Glutamatergic neuron (in vitro differentiated cells): Measurements from ENCODE around the gene PTPRT. TPM values are rescaled to one million over a fixed set of nuclear protein-coding genes. Genes with fewer than 3 reads are reported as not detected.

Experiments
- DNase-seq: peaks from one replicate; pipeline ENCODE4 v3.0.0; 2022
- H3K27ac Mint-ChIP-seq: one replicate; pipeline ENCODE4 v1.8.0; 2020; ENCODE audit warnings: mild to moderate bottlenecking, mixed read lengths, inconsistent platforms; ENCODE audit not compliant: unreplicated experiment
- H3K27me3 Mint-ChIP-seq: one replicate; pipeline ENCODE4 v1.8.0; 2020; ENCODE audit warnings: mild to moderate bottlenecking, moderate library complexity, mixed read lengths, inconsistent platforms; ENCODE audit not compliant: unreplicated experiment
- H3K36me3 Mint-ChIP-seq: one replicate; pipeline ENCODE4 v1.8.0; 2020; ENCODE audit warnings: mild to moderate bottlenecking, mixed read lengths, inconsistent platforms; ENCODE audit not compliant: unreplicated experiment
- H3K4me1 Mint-ChIP-seq: one replicate; pipeline ENCODE4 v1.8.0; 2020; ENCODE audit warnings: mild to moderate bottlenecking, low read depth, mixed read lengths, inconsistent platforms; ENCODE audit not compliant: unreplicated experiment
- H3K4me3 Mint-ChIP-seq: one replicate; pipeline ENCODE4 v1.8.0; 2020; ENCODE audit warnings: mild to moderate bottlenecking, mixed read lengths, inconsistent platforms; ENCODE audit not compliant: unreplicated experiment
- H3K9me3 Mint-ChIP-seq: one replicate; pipeline ENCODE4 v1.8.0; 2020; ENCODE audit warnings: mild to moderate bottlenecking, moderate library complexity, mixed read lengths, inconsistent platforms; ENCODE audit not compliant: unreplicated experiment
- total RNA-seq: library from RNA; stranded (reverse); fragmentation: NEBNext Ultra II Directional; extraction: Animal tissue kit (Norgen Biotek cat#: 25700); gene quantifications from one replicate; pipeline ENCODE4 v1.2.1, GENCODE V29; 2021; ENCODE audit not compliant: unreplicated experiment
- TF ChIP-seq, protein P1 (sequence below): fragments of 200-600 bp; sonication (generic); IDR thresholded peaks from one replicate; pipeline ENCODE4 v1.5.0; 2021; ENCODE audit not compliant: partially characterized antibody, unreplicated experiment

Gene PTPRT
- total RNA-seq, 1 donor from 2014 or later: 1.9 TPM

DNA sequence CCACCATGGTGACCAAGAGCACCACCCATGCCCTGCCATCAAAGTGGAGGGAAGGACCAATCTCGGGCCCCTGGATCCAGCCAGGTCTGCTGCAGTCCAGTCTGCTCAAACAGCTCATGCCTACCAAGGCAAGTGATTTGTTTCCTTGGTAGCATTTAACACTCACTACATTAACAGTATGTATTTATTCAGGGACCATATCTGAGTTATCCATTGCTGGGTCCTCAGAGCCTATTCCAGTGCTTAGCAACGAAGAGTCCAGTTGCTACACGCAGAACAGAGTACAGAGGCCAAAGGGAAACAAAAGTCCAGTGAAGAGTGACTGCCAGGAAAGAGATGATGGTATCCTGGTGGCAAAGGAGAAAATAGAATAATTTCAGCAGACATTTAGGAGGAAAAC is 352.2 kb downstream of the PTPRT start:
- Mint-ChIP-seq H3K9me3 (no peaks in the 10 kb centered on the region), H3K27me3 (no peaks in the 10 kb centered on the region), H3K27ac (no peak overlapping the region)

DNA sequence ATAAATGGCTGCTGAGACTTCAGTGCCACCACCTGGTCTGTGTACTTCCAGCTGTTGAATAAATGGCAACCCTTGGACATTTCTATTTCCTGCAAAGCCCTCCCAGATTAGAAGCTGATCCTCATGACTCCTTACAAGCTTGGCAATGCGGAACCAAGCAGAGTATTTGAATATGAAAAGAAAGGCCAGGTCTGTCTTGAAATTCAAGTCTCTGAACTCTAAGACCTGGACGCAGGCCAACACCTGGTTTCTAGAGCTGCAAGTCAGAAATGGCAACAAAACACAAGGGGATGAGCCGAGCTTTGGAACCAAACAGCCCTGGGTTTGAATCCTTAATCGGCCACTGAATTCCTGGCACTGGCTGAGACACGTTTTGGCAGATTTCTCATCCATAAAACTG is 353.4 kb downstream of the PTPRT start:
- Mint-ChIP-seq H3K36me3 (no peaks in the 10 kb centered on the region), H3K4me1 (no peaks in the 10 kb centered on the region), H3K9me3 (no peaks in the 10 kb centered on the region), H3K27ac (no peak overlapping the region), H3K4me3 (no peak overlapping the region), H3K27me3 (no peaks in the 10 kb centered on the region)
- TF ChIP-seq, protein P1, sequence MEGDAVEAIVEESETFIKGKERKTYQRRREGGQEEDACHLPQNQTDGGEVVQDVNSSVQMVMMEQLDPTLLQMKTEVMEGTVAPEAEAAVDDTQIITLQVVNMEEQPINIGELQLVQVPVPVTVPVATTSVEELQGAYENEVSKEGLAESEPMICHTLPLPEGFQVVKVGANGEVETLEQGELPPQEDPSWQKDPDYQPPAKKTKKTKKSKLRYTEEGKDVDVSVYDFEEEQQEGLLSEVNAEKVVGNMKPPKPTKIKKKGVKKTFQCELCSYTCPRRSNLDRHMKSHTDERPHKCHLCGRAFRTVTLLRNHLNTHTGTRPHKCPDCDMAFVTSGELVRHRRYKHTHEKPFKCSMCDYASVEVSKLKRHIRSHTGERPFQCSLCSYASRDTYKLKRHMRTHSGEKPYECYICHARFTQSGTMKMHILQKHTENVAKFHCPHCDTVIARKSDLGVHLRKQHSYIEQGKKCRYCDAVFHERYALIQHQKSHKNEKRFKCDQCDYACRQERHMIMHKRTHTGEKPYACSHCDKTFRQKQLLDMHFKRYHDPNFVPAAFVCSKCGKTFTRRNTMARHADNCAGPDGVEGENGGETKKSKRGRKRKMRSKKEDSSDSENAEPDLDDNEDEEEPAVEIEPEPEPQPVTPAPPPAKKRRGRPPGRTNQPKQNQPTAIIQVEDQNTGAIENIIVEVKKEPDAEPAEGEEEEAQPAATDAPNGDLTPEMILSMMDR: no peak
- no peak for DNase-seq

More for the DNA sequence above, 352.2 kb downstream of the PTPRT start:
- DNase-seq: no peak
- H3K4me1 Mint-ChIP-seq: no peaks in the 10 kb centered on the region
- H3K4me3 Mint-ChIP-seq: no peak overlapping the region
- TF ChIP-seq, protein P1: no peak
- H3K36me3 Mint-ChIP-seq: no peaks in the 10 kb centered on the region

DNA sequence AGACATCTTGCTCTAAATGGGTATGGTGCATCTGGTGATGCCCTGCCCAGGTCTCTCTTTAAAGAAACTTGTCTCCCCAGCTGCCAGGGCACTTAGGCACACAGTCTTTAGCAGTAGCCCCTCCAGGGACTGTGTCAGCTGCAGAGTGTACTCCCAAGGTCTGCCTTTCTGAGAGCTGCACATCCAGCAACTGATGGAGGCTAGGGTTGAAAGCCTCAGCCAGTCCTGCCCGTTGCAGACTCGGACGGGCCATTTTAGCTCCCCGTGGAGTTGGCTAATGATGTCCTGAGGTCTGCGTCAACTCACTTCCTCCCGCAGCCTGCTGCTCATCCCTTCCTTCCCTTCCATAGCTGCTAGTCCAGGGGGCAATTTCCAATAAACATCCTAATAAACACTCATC is 381.8 kb downstream of the PTPRT start:
- Mint-ChIP-seq H3K27me3 (no peaks in the 10 kb centered on the region), H3K9me3 (peaks cover 1% of the 10 kb centered on the region), H3K36me3 (peaks cover 4% of the 10 kb centered on the region), H3K27ac (peak overlapping the region; percentile 65), H3K4me3 (peak overlapping the region; percentile 12), H3K4me1 (peaks cover 8% of the 10 kb centered on the region)
- peak; percentile 64 for DNase-seq
- TF ChIP-seq, protein P1: no peak

DNA sequence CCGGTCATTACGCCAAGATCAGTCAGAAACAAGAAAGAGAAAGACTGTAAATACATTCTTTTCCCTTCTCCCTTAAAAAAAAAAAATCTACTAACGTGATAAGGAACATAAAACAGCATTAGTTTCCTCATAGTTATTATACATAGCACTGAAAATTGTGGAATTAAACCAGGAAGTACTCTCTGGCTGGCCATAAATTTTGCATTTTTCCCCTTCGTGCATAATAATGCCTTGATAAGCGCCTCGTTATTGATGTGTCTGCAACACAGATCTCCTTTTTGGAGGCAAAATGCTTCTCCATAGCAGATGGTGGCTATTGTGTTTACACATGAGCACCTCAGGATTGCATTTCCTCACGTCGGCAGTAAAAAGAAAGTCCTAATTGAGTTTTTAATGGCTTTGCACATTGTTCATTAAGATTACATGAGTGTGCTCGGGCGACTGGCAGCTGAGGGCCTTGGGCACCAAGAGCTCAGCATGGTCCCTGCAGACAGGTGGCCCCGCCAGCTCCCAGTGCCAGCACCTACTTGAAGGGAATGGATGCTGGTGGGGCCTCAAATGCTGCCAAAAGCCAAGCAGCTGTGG is 394.5 kb downstream of the PTPRT start:
- Mint-ChIP-seq H3K27ac (no peak overlapping the region), H3K9me3 (no peaks in the 10 kb centered on the region), H3K4me1 (peaks cover 8% of the 10 kb centered on the region), H3K27me3 (no peaks in the 10 kb centered on the region), H3K36me3 (no peaks in the 10 kb centered on the region), H3K4me3 (no peak overlapping the region)
- no peak for DNase-seq
- TF ChIP-seq, protein P1: no peak

DNA sequence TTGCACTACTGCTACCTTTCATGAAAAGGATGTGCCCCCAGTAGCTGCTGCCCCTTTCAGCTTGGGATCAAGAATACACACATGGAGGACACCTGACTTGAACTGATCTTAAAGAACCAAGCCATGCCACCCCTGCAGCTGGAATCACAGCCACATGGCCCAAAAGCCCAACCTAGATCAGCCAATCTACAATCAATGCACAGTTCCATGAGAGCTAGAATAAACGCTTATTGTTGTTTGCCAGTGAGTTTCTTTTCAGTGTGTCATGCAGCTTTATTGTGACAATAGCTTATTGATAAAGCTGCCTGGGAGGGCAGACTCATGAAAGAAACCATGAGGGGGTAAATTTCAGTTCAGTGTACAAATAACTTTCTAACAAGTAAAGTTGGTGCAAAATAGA is 397.7 kb downstream of the PTPRT start:
- no peak overlapping the region for H3K4me3 Mint-ChIP-seq
- no peaks in the 10 kb centered on the region for H3K9me3 Mint-ChIP-seq
- H3K36me3 Mint-ChIP-seq: no peaks in the 10 kb centered on the region
- peaks cover 8% of the 10 kb centered on the region for H3K4me1 Mint-ChIP-seq
- no peak overlapping the region for H3K27ac Mint-ChIP-seq
- H3K27me3 Mint-ChIP-seq: no peaks in the 10 kb centered on the region
- TF ChIP-seq, protein P1: no peak
- DNase-seq: no peak
